Measurements from ENCODE around the gene MYO1D.

- TF ChIP-seq SP1 (IDR thresholded peaks at IDR 0.05) (no peak), HDGF (IDR thresholded peaks at IDR 0.05; ENCODE audit: borderline replicate concordance) (no peak), CTBP1 (IDR thresholded peaks at IDR 0.05; ENCODE audit: borderline replicate concordance) (no peak), FOXK2 (IDR thresholded peaks at IDR 0.05) (no peak), LEF1 (IDR thresholded peaks at IDR 0.05; ENCODE audit: borderline replicate concordance) (no peak), SUZ12 (IDR thresholded peaks at IDR 0.05) (no peak), ELF4 (IDR thresholded peaks at IDR 0.05) (no peak), PKNOX1 (IDR thresholded peaks at IDR 0.05) (no peak), BHLHE40 (IDR thresholded peaks at IDR 0.05; ENCODE audit: borderline replicate concordance) (no peak), ZNF384 (IDR thresholded peaks at IDR 0.05) (no peak), TARDBP (IDR thresholded peaks at IDR 0.05) (no peak), FOXA1 (IDR thresholded peaks at IDR 0.05) (no peak), L3MBTL2 (conservative IDR thresholded peaks at IDR 0.05) (no peak)
These were observed 187.6 kb downstream of the MYO1D start for GRCh38 chr17:32689348-32689747.
